Measurements from ENCODE around the gene CLDN24.
"Not testable (repeated sequence)": the region's sequence is repeated elsewhere in the genome, so short reads cannot be mapped to it uniquely, and the experiment has no call there.

CLDN24 gene

DNA sequence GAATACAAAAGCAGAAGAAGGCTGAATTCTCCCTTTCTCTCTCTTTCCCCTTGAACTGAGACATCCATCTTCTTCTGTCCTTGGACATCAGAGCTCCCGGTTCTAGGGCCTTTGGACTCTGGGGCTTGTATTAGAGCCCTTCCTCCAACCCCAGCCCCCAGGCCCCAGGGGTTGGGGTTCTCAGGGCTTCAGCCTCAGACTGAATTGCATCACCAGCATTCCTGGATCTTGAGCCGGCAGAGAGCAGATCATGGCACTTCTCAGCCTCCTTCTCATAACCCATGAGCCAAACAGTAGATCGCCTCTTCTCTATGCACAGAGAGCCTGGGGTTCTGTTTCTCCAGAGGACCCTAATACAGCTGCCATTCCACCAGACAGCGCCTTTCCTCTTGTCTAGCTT is 25.3 kb upstream of the CLDN24 start:
- no peak for DNase-seq (ENCODE audit: extremely low read depth in 1 of 2, low read depth in 1 of 2)

DNA sequence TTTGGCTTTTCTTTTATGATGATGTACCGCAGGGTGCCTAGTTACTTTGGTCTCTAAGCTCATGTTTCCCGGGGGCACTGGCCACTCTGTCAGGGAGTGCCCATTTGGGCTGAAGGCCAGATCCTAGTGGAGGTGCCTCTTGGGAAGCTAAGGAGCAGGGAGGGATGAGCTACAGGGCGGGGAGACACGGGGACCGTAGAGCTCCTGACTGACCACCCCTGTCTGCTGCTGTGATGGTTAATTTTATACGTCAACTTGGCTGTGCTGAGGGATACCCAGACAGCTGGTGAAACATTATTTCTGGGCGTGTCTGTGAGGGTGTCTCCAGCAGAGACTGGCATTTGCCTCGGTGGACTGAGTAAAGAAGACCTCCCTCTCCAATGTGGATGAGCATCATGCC is 24.9 kb upstream of the CLDN24 start:
- DNase-seq (ENCODE audit: extremely low read depth in 1 of 2, low read depth in 1 of 2), result no peak

DNA sequence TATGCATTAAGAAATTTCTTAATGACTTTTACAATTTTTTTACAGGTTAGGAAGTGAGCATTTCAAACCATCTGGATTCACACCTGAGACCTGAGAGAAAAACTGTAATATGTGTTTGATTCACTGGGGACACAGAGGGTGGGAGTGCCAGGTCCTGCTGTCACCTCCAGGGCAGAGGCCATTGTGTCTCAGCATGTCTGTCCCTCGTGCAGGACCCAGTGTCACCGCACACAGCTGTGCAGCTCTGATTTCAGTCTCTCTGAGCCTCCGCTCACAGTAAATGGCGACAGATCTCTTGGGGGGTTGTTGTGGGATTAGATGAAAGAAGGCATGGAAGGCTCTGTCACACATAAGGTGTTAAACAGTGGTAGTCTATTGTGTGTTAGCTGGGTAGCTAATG is 23.0 kb upstream of the CLDN24 start:
- DNase-seq (ENCODE audit: extremely low read depth in 1 of 2, low read depth in 1 of 2), result no peak

DNA sequence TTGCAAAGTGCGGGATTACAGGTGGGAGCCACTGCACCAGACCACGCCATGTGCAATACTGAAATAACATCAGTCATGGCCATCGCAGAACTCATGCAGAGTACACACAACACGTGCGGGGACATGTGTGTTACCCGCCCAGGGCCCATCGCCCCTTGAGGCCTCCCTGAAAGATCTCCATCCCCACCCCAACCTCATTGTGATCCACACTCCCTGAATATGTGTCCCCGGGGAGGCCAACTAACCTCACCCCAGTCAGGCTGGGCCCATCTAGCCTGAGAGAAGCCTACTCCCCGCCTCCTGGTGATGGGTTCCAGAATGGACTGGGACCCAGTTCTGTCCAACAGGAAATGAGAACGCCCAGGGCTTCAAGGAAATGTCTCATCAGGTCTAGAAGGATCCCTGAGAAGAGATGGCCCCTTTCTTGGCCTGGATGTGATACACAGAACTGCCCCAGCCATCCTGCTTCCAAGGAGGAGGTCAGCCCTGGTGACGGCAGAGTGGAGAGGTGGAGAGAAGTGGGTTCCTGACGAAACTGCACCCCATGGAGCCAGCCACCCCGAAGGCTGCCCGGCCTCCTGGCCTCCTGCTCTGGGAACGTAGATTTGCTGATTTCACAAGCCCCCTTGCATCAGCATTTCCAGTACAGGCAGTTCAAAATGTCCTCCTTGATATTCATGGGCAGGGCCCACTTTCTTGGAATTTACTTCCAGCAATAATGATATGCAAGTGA is 22.5 kb upstream of the CLDN24 start:
- no peak for DNase-seq (ENCODE audit: extremely low read depth in 1 of 2, low read depth in 1 of 2)

DNA sequence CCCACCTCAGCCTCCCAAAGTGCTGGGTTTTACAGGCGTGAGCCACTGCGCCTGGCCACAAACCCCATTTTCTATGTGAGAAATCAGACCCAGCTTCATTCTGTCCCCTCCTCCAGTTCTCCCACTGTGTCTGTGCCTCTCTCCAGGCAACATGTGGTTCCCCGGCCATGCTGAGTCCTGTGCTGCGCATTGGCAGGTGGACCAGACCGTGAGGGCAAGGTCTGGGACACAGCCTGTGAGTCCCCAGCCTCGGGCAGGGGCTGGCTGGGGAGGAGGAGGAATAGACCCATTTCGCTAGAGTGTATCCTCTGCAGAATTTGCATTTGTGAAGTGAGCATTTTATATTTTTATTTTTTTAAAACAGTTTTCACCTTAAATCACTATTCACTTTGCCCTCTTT is 21.5 kb upstream of the CLDN24 start:
- DNase-seq (ENCODE audit: extremely low read depth in 1 of 2, low read depth in 1 of 2), result no peak

DNA sequence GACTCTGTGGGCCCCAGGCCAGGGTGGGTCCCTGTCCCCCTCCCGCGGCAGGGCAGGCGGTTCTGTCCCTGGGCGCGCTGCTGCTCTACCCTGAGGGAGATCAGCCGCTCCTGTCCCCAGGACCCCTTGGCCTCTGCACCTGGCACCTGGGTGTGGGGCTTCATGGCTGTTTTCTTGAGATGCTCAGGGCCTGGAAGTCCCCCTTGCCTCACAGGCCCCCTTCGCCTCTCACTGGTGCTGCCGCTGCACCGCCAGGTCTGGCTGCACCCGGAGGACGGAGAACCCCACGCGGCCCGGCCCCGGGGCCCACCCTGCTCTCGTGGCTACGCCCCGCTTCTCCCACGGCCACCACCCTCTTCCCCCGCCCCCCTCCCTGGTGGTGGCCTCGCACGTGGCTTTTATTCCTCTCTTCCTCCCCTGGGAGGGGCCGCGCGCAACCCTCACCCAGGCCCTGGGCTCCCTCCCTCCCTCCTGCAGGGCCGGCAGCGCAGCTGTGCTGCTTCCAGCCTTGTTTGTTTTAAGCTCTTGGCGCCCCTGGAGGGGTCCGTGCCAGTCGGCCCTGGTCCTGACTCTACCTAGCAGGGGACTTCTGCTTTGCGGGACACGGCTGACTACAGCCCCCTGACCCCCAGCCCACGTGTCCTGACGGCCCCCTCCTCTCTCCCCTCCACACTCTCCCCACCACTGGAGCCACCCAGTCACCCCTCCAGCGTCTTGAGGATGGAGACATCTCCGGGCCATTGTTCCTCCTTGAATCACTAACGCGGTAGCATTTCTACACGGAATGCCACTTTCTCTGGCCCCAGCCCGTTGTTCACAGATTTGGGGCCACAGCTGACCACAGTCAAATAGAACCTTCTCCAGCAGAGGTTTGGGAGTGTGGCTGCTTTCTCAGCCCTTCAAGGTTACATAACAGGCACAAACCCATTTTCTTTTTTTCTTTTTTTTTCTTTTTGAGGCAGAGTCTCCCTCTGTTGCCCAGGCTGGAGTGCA is 20.6 kb upstream of the CLDN24 start:
- no peak for DNase-seq (ENCODE audit: extremely low read depth in 1 of 2, low read depth in 1 of 2)

DNA sequence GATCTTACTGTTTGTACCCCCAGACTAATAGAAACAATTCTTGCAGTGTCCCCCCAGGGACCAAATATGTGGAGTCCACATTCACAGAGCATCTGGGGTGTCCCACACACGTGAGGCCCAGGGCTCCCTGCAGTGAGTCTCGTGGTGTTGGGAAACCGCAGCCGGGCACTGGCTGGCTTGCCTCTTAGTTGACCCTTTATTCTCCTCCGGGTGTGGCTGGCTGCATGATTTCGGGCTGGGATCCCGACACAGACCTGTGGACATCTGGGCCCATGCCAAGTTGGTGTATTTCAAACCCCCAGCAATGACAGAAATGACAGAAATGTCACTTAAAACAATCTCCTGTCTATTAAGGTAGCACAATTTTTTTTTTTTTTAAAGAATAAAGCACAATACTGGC is 15.6 kb upstream of the CLDN24 start:
- no peak for DNase-seq (ENCODE audit: extremely low read depth in 1 of 2, low read depth in 1 of 2)

DNA sequence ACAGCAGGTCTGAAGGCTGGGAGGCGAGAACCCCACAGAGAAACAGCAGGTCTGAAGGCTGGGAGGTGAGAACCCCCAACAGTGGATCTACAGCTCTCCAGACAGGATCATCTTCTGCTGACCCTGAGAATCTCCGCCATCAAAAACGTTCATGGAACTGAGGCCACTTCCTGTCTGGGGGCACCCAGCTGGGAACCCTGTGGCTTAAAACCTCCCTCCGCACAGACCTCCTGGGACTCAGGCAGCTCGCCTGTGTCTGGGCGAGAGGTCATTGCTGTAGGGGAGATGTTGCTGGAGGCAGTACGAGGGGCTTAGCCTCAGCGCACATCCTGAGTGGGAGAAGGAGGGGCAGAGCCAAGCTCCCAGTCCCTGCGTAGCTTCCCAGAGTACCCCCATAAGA is 15.1 kb upstream of the CLDN24 start:
- DNase-seq (ENCODE audit: extremely low read depth in 1 of 2, low read depth in 1 of 2), result no peak

DNA sequence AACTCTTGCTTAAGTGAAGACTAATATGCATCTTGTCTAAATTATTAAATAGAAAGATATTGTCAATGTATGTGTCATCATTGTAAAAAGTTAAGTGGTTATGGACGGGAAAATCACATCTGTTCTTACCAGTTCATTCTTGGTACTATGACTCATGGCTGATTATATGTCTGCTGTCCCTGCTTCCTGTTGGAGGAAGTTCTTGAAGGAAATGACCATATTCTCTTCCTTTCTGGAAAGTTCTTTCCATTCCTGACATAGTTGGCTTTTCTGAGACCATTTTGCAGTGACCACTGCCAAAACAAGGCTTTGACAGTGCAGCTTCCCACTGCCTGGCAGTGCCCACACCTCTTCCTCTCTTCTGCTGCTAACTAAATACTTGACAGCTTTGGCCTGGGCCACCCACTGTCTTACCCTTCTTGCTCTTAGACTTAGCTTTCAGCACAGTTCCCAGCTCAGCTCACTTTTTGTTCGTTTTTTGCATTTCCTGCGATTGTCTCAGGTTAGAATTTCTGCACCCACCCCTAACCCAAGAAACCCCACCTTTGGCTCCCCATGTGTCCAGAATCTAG is 13.2 kb upstream of the CLDN24 start:
- DNase-seq (ENCODE audit: extremely low read depth in 1 of 2, low read depth in 1 of 2), result no peak

DNA sequence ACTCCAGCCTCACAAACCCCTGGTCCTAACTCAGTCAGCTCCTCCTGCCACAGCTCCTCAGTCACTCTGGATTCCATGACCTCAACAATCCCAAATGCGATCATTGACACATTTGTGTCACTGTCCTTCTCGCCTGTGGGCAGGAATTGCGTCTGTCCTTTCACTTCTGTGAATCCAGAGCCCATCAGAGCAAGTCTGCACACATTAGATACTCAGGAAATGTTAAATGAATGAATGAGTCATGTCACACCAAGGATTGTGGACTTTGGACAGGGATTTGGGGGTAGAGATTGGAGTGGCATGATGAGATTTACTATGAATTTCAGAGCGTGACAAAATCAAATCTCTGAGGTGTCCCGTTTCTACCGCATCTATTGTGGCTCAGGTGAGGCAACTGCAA is 11.8 kb upstream of the CLDN24 start:
- no peak for DNase-seq (ENCODE audit: extremely low read depth in 1 of 2, low read depth in 1 of 2)

DNA sequence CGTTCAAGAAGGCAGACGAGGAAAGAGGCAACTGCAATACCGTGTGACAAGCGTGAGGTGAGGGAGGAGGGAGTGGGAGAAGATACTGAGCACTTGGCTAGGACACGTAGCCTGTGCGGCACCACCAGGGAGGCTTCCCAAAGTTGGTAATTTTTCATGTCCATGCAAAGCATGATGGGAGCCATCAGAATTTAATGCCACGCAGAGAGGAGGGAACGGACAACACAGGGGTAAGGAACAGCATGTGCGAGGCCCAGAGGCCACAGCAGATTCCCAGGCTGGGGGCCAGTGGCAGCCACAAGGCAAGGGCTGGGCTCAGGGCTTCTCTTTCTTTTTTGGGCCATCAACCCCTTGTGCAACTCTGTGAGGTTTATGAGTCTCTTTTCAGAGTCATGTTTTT is 11.0 kb upstream of the CLDN24 start:
- no peak for DNase-seq (ENCODE audit: extremely low read depth in 1 of 2, low read depth in 1 of 2)

DNA sequence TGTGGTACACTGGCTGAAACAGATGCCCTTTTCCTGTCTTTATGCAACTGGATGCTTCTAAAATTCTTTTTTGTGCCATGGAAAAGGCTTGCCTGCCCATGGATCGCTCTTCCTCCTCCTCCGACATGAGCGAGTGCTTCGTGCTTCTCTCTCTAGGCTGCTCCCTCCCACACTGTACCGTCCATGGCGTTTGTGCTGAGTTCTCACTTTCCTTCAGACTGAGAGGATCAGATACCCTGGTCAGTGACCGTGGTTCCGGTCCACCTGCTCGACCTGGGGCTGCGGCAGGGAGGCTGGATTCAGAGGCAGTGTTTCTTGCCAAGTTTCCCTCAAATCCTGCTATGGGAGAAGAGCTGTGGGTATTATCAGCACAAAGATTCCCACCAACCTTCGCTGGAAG is 10.2 kb upstream of the CLDN24 start:
- DNase-seq (ENCODE audit: extremely low read depth in 1 of 2, low read depth in 1 of 2), result no peak

DNA sequence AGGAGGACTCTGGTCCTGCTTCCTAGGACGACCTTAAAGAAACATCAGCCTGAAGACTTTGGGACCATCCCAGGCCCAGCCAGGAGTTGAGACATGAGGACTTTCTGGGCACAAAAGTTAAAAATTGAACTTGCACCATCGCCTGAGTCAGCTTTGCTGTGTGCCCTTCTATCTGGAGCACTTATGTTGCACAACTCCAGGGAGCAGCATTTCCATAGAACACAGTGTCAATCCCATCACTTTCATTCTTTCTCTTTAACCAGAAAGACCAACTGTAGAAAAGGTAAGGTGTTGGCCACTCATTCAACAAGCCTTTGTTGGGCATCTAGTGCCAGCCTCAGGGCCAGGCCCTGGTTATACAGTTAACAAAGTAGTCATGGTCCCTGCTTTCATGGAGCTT is 8.6 kb upstream of the CLDN24 start:
- DNase-seq (ENCODE audit: extremely low read depth in 1 of 2, low read depth in 1 of 2), result no peak

DNA sequence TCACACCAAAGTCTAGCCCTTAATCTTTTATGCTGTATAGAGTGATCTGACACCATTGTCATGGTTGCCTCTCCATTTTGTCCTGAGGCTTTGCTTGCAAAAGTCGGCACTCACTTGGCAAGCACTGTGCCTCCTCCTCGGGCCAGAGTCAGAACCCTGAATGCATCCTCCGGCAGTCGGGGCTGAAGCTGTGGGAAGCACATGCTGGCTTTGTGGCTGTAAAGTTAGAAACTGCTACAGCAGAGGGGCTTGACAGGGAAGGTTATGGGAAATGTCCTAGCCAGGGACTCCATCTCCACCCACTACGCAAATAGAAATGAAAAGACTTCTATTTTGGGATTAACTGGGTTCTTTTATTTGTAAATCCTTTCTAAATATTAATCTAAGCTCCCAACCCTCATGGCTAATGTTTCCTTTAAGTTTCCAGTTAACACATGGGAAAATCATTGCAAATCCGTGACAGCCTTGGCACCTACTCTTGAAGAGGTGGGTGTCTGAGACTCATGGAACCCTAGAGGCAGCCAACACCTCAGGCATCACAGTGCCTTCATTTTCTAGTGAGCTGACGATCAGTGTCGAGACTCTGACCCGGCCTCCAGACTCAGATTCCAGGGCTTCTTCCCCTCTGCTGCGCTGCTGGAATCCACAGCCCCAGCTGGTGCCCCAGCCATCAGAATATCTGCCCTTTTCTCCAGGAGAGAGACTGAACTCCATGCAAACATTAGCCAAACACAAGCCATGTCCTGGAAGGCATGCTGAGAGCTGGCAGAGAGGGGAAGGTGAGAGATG is 7.9 kb upstream of the CLDN24 start:
- DNase-seq (ENCODE audit: extremely low read depth in 1 of 2, low read depth in 1 of 2), result no peak

DNA sequence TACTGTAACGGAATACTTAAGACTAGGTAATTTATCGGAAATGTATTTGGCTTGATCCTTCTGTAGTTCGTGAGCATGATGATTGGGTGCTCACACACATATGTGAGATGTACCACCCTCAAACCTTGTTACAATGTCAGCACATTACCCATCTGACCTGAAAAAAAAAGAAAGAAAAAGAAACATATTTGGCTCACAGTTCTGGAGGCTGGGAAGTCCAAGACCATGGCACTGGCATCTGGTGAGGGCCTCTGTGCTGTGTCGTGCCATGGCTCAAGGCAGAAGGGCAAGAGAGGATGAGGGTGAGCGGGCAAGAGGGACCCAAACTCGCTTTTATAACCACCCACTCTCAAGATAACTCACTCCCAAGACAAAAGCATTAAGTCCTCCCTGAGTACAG is 7.0 kb upstream of the CLDN24 start:
- DNase-seq (ENCODE audit: extremely low read depth in 1 of 2, low read depth in 1 of 2), result no peak

DNA sequence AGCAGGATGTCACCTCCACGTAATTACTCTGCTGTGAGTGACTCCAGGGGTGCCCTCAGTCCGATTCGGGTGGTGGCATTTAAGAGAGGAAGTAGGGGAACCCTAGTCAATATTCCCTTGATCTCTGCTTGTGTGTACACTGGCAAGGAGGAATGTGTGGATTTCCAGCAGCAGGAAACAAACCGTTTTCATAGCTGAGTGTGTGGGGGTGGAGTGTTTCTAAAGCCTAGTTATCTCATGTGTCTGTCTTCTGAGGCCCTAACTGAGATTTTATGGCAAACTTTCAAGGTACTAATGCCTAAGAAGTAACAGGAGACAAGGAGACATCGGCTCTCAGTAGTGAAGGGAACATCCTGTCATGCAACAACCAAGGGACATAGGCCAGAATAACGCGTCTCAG is 6.6 kb upstream of the CLDN24 start:
- no peak for DNase-seq (ENCODE audit: extremely low read depth in 1 of 2, low read depth in 1 of 2)

DNA sequence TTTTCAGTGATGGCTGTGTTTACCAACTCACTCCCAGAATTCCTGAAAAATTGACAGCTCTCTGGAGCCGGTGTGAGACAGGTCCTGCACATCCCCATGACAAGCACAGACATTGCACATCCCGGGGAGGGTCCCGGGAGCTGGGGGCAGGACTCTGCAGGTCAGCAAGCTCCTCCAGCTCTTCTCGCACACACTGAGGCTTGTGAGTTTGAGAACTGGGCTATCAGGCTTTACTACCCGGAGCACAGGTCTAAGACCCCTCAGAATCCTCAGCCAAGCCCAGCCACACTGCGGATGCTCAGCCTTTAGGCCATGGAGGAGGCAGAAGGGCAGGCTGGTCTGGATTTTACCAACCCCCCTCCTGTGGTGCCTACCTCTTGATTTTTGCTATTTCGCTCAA is 5.6 kb upstream of the CLDN24 start:
- DNase-seq (ENCODE audit: extremely low read depth in 1 of 2, low read depth in 1 of 2), result no peak

DNA sequence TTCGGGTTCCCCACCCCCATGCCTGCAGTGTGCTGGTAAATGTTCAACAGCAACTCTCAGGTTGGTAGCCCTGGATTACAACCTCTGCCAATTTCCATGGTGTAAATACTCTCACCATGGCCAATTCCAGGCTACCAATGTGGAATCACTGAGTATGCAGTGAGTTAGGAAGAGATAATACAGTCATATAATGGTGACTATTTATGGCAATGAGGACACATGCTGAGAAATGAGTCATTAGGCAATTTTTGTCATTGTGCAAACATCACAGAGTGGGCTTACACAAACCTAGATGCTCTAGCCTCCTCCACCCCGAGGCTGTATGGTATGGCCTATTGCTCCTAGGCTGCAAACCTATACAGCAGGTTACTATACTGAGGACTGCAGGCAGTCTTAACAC is 4.6 kb upstream of the CLDN24 start:
- no peak for DNase-seq (ENCODE audit: extremely low read depth in 1 of 2, low read depth in 1 of 2)

DNA sequence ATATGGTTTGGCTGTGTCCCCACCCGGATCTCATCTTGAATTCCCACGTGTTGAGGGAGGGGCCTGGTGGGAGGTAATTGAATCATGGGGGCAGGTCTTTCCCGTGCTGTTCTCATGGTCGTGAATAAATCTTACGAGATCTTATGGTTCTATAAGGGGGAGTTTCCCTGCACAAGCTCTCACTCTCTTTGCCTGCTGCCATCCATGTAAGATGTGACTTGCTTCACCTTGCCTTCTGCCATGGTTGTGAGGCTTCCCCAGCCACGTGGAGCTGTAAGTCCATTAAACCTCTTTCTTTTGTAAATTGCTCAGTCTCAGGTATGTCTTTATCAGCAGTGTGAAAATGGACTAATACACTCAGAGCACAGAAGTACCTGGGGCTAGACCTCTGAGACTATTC is 4.2 kb upstream of the CLDN24 start:
- DNase-seq (ENCODE audit: extremely low read depth in 1 of 2, low read depth in 1 of 2), result not testable (repeated sequence)

DNA sequence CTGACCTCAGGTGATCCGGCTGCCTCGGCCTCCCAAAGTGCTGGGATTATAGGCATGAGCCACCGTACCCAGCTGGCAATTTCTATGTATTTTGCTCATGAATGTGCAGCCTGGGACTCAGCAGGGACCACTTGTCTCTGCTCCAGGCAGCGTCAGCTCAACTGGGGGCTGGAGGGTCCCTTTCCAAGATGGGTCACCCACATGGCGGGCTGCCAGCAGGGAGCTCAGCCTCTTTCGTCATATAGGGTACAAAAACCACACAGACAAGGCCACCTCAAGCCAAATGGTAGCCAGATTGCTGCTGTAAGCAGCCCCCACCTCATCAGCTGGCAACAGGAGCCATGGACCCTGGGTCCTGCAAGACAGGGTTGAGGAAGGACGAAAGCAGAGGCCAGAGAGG is 2.4 kb upstream of the CLDN24 start:
- no peak for DNase-seq (ENCODE audit: extremely low read depth in 1 of 2, low read depth in 1 of 2)

DNA sequence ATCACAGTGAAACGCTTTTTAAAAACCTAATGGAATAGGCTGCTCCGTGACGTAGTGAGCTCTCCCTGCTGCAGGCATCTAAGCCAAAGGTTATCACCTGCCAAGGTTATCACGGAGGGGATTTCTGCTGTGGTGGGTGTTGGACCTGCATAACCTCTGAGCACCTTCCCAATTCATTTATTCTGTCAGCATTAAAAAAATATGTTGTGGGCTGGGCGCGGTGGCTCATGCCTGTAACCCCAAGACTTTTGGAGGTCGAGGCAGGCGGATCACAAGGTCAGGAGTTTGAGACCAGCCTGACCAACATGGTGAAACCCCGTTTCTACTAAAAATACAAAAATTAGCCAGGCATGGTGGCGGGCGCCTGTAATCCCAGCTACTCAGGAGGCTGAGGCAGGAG is 1.8 kb upstream of the CLDN24 start:
- DNase-seq (ENCODE audit: extremely low read depth in 1 of 2, low read depth in 1 of 2), result not testable (repeated sequence)
